NB4 (cell line): Measurements from ENCODE around the gene COG2.

Experiments used
- DNase-seq: peaks from one replicate; pipeline ENCODE4 v3.0.0; 2010; ENCODE audit warnings: low read depth
- H3K4me3 ChIP-seq: one replicate; pipeline ENCODE4 v1.5.1; 2011; ENCODE audit warnings: mild to moderate bottlenecking, low read depth, low read length, moderate library complexity
- MAX ChIP-seq: IDR thresholded peaks from 2 replicates; pipeline ENCODE4 v1.6.1; 2011; ENCODE audit warnings: low read depth, low read length
- MYC ChIP-seq: IDR thresholded peaks from 2 replicates; pipeline ENCODE4 v1.6.1; 2011; ENCODE audit warnings: low read depth, low read length
- POLR2A ChIP-seq: IDR thresholded peaks from 2 replicates; pipeline ENCODE4 v1.6.1; 2011; ENCODE audit warnings: mild to moderate bottlenecking; ENCODE audit not compliant: insufficient read length; ENCODE audit errors: extremely low read depth
- TF ChIP-seq, protein P1 (sequence below): IDR thresholded peaks from one replicate; pipeline ENCODE4 v1.5.1; 2012; ENCODE audit warnings: low read depth, low read length

The COG2 gene

GRCh38 chr1:230686747-230687146 lies 44.5 kb downstream of the COG2 start:
- no peak overlapping the region for H3K4me3 ChIP-seq
- no peak for DNase-seq
- TF ChIP-seq, protein P1, sequence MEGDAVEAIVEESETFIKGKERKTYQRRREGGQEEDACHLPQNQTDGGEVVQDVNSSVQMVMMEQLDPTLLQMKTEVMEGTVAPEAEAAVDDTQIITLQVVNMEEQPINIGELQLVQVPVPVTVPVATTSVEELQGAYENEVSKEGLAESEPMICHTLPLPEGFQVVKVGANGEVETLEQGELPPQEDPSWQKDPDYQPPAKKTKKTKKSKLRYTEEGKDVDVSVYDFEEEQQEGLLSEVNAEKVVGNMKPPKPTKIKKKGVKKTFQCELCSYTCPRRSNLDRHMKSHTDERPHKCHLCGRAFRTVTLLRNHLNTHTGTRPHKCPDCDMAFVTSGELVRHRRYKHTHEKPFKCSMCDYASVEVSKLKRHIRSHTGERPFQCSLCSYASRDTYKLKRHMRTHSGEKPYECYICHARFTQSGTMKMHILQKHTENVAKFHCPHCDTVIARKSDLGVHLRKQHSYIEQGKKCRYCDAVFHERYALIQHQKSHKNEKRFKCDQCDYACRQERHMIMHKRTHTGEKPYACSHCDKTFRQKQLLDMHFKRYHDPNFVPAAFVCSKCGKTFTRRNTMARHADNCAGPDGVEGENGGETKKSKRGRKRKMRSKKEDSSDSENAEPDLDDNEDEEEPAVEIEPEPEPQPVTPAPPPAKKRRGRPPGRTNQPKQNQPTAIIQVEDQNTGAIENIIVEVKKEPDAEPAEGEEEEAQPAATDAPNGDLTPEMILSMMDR, result no peak
- TF ChIP-seq MAX (no peak), MYC (no peak), POLR2A (no peak)

DNA sequence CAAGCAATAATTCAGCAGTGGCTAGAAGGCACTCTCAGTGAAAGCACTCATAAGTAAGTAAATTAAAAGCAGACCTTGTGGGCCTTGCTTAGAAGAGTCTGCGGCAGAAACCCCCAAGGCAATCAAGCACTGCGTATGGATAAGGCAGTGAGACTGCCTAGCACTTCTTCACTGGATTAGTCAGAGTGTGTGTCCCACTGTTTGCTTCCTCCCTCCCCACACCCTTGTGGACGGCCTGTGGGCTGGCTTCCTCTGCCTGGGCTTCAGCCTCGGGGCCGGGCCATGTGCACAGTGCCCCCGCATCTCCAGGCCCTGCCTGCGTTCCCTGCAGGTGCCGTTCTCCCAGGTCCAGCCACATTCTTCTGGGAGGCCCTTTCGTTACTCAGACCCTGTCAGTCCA lies 47.8 kb downstream of the COG2 start:
- TF ChIP-seq MYC, result no peak
- TF ChIP-seq POLR2A, result no peak
- no peak for TF ChIP-seq MAX
- no peak overlapping the region for H3K4me3 ChIP-seq
- no peak for DNase-seq

DNA sequence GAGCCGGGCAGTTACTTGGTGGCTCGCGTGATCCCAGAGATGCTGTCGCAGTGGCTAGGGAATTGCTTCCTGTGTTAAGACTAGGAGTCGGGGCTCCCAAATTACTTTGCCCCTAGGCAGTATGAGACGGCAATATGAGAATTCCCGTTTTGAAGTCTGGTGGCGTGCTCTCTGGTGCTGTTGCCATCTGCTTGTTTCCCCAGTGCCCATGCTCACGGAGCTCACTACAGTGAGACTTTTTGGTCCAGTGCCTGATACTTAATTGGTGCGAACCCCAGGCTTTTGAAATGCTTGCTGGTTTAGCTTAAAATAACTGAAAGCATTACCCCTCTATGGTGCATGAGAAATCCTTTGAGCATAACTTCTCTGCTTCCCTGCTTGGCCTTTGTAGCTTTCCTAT lies 49.3 kb downstream of the COG2 start:
- no peak for DNase-seq
- no peak overlapping the region for H3K4me3 ChIP-seq
- TF ChIP-seq MAX, result no peak
- no peak for TF ChIP-seq MYC
- TF ChIP-seq, protein P1, result no peak
- TF ChIP-seq POLR2A, result no peak

DNA sequence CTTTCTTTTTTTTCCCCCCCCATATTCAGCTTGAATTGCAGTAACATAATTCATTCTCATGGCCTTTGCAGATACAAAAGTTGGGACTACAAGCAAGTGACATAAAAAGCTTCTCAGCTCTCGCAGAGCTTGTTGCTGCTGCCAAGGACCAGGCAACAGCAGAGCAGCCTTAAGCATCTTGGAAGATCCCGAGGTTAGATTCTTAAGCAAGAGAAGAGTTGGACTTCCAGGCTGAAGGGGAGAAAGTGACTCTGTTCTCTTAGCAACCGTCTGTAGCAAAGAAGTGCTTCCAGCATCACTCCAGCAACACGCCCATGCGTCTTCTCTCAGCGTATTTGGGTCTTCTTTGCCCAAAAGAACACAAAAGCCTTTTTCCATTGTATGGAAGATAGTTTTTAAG lies 50.9 kb downstream of the COG2 start:
- TF ChIP-seq, protein P1, result no peak
- no peak for TF ChIP-seq POLR2A
- no peak for TF ChIP-seq MAX
- TF ChIP-seq MYC, result no peak
- DNase-seq, result no peak
- no peak overlapping the region for H3K4me3 ChIP-seq

DNA sequence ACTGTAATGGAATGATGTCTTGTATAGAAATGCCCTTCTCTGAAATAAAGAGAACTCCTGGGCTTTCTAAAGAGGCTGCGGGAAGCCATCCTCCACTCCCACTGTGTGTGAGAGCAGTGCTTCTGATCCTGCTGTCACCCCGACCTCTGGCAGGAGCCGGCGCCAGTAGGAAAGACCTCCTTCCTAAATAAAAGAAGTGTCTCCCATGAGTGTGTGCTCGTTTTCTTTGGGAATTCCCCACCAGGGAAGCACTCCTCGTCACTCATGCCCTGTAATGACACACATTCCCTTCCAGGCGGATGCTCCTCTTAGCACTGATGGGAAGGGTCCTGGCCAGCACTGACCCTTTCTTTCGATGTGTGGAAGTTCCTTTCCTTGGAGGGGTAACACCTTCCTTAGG lies 51.5 kb downstream of the COG2 start:
- H3K4me3 ChIP-seq, result no peak overlapping the region
- DNase-seq, result no peak
- no peak for TF ChIP-seq MAX
- TF ChIP-seq, protein P1, result no peak
- no peak for TF ChIP-seq POLR2A
- no peak for TF ChIP-seq MYC

DNA sequence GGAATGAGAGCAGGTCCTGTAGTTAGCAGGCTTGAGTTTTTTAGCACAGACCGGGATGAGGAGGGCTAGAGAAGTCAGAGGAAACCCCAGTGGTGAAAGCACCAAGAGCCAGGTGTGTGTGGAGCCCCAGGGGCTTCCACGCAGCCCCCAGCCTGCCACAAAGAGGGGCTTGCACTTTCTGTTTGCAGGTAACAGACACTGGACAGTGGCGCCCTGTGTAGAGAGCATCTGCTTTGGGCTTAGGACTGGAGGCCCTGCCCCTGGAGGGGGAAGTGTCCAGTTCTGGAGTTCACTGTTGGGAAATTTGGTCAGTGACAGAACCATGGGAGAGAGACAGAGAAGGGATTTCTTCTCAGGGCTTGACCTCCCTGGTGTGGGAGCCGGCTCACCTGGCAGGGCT lies 52.2 kb downstream of the COG2 start:
- no peak for DNase-seq
- no peak overlapping the region for H3K4me3 ChIP-seq
- TF ChIP-seq MAX, result no peak
- no peak for TF ChIP-seq POLR2A
- TF ChIP-seq MYC, result no peak
- TF ChIP-seq, protein P1, result no peak
